Esophagus squamous epithelium (tissue), 5 donors: Measurements from ENCODE around the gene POLR3GL. TPM values are rescaled to one million over a fixed set of nuclear protein-coding genes. Genes with fewer than 3 reads are reported as not detected.

Source experiments
- DNase-seq: peaks from one replicate; lab custom pipeline; 2025; lab: John Stamatoyannopoulos, UW
- H3K27ac ChIP-seq, 4 donors: fragments of 200-600 bp; sonication (generic); one replicate each; pipeline ENCODE4 v1.5.1; 2016 to 2019; ENCODE audit warnings: mild to moderate bottlenecking in 1 of 4
- H3K27me3 ChIP-seq, 4 donors: fragments of 200-600 bp; sonication (generic); 1 replicate in 3 of 4; 2 replicates in 1 of 4; pipeline versions ENCODE4 v1.5.1 to v1.6.0; 2017 to 2021; ENCODE audit warnings: antibody characterized with exemption in 1 of 4
- H3K36me3 ChIP-seq, 3 donors: fragments of 200-600 bp; sonication (generic); one replicate each; pipeline ENCODE4 v1.5.1; 2016 to 2019
- H3K4me1 ChIP-seq, 3 donors: fragments of 200-600 bp; sonication (generic); one replicate each; pipeline ENCODE4 v1.5.1; 2017 to 2019
- H3K4me3 ChIP-seq, 4 donors: fragments of 200-600 bp; sonication (generic); 1 replicate in 3 of 4; 2 replicates in 1 of 4; pipeline ENCODE4 v1.5.1; 2016 to 2019; ENCODE audit warnings: mild to moderate bottlenecking in 2 of 4, moderate library complexity in 1 of 4
- H3K9me3 ChIP-seq, 3 donors: fragments of 200-600 bp; sonication (generic); one replicate each; pipeline ENCODE4 v1.5.1; 2016 to 2019
- POLR2A ChIP-seq, 4 donors: fragments of 450-650 bp; IDR thresholded peaks; one replicate each; pipeline ENCODE4 v1.6.1; 2017; ENCODE audit warnings: antibody characterized with exemption in 4 of 4, mild to moderate bottlenecking in 4 of 4, moderate library complexity in 3 of 4
- WGBS, 2 donors: methylation state at CpG; one replicate each; pipeline ENCODE4 v1.1.5; 2018; 5-methylcytosine and 5-hydroxymethylcytosine counted together
- intact Hi-C: fragments of 100-400 bp; cut with DNase I; formaldehyde crosslinking; loops from one replicate; pipeline ENCODE4 v1.15.0; 2022
- total RNA-seq, 4 donors: library from RNA; depleted of rRNA; stranded (reverse); fragments of >200 nt; gene quantifications; one replicate each; pipeline ENCODE4 v1.1.0, GENCODE V29; 2016
- TF ChIP-seq, protein P1 (sequence below), 6 experiments: fragments of 450-650 bp in 4 of 6; fragments of 200-600 bp in 2 of 6; sonication (generic) in 2 of 6; IDR thresholded peaks; one replicate each; pipeline ENCODE4 v1.5.1; 2016 to 2019; ENCODE audit warnings: antibody characterized with exemption in 6 of 6, mild to moderate bottlenecking in 4 of 6, moderate library complexity in 4 of 6
- donor health status: DM: yes; HTN: yes; CAD: no.

The POLR3GL gene
- total RNA-seq, 4 donors from 2014 or later: 2.9 to 15.9 (median 9.8) TPM

DNA sequence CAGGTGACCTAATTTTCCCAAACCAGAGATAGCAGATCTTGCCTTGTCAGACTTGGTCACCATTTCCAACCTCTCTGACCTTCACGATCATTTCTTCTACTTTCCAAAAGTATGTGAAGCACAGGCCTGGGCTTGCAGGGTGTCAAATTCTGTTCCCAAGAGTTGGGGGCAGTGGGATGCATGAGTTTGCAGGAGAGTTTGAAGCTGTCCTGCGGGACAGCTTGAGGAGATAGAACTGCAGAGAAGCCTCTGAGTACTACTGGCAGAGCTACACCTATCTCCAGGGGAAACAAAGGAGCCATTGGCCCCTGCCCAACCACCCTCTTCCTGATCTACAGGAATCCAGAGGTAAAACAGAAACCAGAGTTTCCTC, 20.6 kb downstream of the POLR3GL start:
- Histone ChIP-seq H3K27me3 (no peaks in the 10 kb centered on the region), H3K36me3 (no peaks in the 10 kb centered on the region), H3K4me3 (peak overlapping the region in 3 of 4 donors; percentile 21 to 39 (median 25)), H3K27ac (peak overlapping the region; percentile 82 to 98 (median 96)), H3K9me3 (no peaks in the 10 kb centered on the region), H3K4me1 (peaks cover 46 to 86% (median 65%) of the 10 kb centered on the region in 3 donors)
- intact Hi-C loops: no loop called here
- DNase-seq: no peak
- TF ChIP-seq, protein P1, sequence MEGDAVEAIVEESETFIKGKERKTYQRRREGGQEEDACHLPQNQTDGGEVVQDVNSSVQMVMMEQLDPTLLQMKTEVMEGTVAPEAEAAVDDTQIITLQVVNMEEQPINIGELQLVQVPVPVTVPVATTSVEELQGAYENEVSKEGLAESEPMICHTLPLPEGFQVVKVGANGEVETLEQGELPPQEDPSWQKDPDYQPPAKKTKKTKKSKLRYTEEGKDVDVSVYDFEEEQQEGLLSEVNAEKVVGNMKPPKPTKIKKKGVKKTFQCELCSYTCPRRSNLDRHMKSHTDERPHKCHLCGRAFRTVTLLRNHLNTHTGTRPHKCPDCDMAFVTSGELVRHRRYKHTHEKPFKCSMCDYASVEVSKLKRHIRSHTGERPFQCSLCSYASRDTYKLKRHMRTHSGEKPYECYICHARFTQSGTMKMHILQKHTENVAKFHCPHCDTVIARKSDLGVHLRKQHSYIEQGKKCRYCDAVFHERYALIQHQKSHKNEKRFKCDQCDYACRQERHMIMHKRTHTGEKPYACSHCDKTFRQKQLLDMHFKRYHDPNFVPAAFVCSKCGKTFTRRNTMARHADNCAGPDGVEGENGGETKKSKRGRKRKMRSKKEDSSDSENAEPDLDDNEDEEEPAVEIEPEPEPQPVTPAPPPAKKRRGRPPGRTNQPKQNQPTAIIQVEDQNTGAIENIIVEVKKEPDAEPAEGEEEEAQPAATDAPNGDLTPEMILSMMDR (IDR thresholded peaks at IDR 0.05): no peak
- TF ChIP-seq POLR2A (IDR thresholded peaks at IDR 0.05): no peak
- WGBS, 2 donors: 17 to 26% methylated on average over 2 of the region's 2 CpGs

DNA sequence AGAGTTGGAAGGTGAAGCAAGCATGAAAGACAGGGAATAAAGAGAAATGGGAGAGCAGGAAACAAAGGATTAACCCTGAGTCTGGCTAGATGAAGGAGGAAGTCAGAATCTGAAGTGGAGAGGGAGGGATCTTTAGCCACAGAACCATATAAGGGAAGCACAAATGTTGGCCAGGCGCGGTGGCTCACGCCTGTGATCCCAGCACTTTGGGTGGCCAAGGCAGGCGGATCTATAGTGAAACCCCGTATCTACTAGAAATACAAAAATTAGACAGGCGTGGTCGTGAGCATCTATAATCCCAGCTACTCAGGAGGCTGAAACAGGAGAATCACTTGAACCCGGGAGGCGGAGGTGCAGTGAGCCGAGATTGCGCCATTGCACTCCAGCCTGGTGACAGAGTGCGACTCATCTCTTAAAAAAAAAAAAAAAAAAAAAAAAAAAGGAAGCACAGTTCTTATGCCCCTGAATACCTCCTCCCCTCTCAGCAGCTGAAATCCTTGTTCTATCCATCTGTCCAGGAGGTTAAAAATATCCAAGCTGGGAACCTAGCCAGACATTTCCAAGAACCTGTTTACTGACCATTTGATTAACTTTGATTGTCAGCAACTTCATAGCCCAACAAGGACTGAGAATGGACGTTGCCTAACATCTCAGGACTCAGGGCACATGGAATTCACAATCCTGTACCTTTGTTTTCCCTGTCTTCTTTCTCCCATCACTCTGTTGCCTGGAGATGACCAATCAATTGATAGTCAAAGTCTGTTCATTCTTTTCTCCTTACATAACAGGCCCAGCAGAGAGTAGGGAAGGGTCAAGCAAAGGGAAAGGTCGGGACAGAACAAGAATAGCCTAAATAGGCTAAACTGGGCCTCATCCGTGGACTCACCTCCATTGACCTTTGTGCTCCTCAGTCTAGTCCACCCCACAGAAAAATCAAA, 21.3 kb downstream of the POLR3GL start:
- no peaks in the 10 kb centered on the region for H3K36me3 ChIP-seq
- intact Hi-C loops: no loop called here
- H3K4me1 ChIP-seq: peaks cover 40 to 86% (median 58%) of the 10 kb centered on the region in 3 donors
- H3K27me3 ChIP-seq: no peaks in the 10 kb centered on the region
- H3K4me3 ChIP-seq: peak overlapping the region in 3 of 4 donors; percentile 21 to 39 (median 25)
- peak overlapping the region; percentile 82 to 98 (median 96) for H3K27ac ChIP-seq
- TF ChIP-seq, protein P1 (IDR thresholded peaks at IDR 0.05): no peak
- peak in 1 of 4 donors; percentile 17 for TF ChIP-seq POLR2A (IDR thresholded peaks at IDR 0.05)
- no peaks in the 10 kb centered on the region for H3K9me3 ChIP-seq
- no peak for DNase-seq
- 18 to 40% methylated on average over 12 to 15 of the region's 15 CpGs for WGBS, 2 donors

DNA sequence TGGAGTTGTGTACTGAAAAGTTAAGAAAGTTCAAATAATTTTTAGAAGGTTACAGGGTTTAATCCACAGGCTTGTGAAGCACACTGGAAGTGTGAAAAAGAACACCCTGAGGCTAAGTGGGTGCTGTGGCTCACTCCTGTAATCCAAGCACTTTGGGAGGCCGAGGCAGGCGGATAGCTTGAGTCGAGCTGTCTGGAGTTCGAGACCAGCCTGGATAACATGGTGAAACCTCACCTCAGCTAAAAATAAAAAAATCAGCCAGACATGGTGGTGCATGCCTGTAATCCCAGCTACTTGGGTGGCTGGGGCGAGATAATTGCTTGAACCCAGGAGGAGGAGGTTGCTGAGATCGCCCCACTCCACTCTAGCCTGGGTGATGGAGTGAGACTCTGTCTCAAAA, 22.1 kb downstream of the POLR3GL start:
- TF ChIP-seq, protein P1 (IDR thresholded peaks at IDR 0.05): no peak
- TF ChIP-seq POLR2A (IDR thresholded peaks at IDR 0.05): no peak
- Histone ChIP-seq H3K27me3 (no peaks in the 10 kb centered on the region), H3K36me3 (no peaks in the 10 kb centered on the region), H3K9me3 (no peaks in the 10 kb centered on the region), H3K4me1 (peaks cover 37 to 86% (median 50%) of the 10 kb centered on the region in 3 donors), H3K27ac (peak overlapping the region; percentile 82 to 98 (median 96)), H3K4me3 (no peak overlapping the region)
- WGBS, 2 donors: 83 to 95% methylated on average over 6 of the region's 6 CpGs
- intact Hi-C loops: no loop called here
- DNase-seq: no peak

DNA sequence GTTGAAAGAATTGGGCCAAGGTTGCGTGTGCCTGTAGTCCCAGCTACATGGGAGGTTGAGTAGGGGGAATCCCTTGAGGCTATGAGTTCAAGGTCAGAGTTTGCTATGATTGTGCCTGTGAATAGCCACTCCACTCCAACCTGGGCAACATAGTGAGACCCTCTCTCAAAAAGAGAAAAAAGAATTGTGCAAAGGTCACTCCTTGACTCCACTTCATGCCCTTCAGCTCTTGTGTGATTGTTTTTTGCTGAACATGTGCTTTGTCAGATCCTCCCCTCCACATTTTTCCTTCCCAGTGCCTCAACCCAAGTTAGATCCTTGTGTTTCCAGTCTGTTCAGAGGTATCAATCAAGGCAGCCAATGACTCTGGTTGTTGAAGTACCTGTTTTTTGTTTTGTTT, 23.4 kb downstream of the POLR3GL start:
- peaks cover 0 to 9% (median 0%) of the 10 kb centered on the region in 3 donors for H3K36me3 ChIP-seq
- intact Hi-C loops: no loop called here
- H3K9me3 ChIP-seq: no peaks in the 10 kb centered on the region
- H3K27ac ChIP-seq: peak overlapping the region in 3 of 4 donors; percentile 56 to 99 (median 60)
- DNase-seq: no peak
- H3K27me3 ChIP-seq: no peaks in the 10 kb centered on the region
- WGBS, 2 donors: 92 to 100% methylated on average over 1 of the region's 1 CpG
- H3K4me3 ChIP-seq: no peak overlapping the region
- H3K4me1 ChIP-seq: peaks cover 34 to 86% (median 42%) of the 10 kb centered on the region in 3 donors
- peak in 1 of 4 donors; percentile 46 for TF ChIP-seq POLR2A (IDR thresholded peaks at IDR 0.05)
- TF ChIP-seq, protein P1 (IDR thresholded peaks at IDR 0.05): no peak

DNA sequence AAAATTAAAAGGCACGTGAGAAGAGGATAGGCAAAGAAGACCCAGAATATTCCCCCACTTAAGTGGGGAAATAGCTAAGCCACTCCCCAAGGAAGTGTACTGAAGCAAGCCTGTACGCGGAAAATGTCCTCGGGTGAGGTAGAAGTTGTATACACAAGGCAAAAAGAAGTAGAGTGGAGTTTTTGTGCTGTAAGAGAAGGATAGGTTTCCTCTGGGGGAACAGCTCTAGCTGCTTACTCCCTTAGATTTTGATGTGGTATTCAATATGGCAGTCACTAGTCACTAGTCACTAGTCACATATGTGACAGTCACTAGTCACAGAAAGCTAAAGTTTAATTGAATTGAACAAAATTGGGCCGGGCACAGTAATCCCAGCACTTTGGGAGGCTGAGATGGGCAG, 24.3 kb downstream of the POLR3GL start:
- intact Hi-C loops: no loop called here
- Histone ChIP-seq H3K4me3 (no peak overlapping the region), H3K27me3 (no peaks in the 10 kb centered on the region), H3K36me3 (peaks cover 4 to 17% (median 8%) of the 10 kb centered on the region in 3 donors), H3K27ac (peak overlapping the region; percentile 25 to 99 (median 64)), H3K4me1 (peaks cover 26 to 86% (median 33%) of the 10 kb centered on the region in 3 donors), H3K9me3 (no peaks in the 10 kb centered on the region)
- DNase-seq: no peak
- WGBS, 2 donors: 45 to 55% methylated on average over 5 of the region's 5 CpGs
- no peak for TF ChIP-seq POLR2A (IDR thresholded peaks at IDR 0.05)
- TF ChIP-seq, protein P1 (IDR thresholded peaks at IDR 0.05): no peak
